BJ (cell line): Measurements from ENCODE around the gene CUZD1. TPM values are rescaled to one million over a fixed set of nuclear protein-coding genes. Genes with fewer than 3 reads are reported as not detected.

Source experiments
- CTCF ChIA-PET: fragments of 350-600 bp; formaldehyde crosslinking; extraction: SDS; loops from one replicate; lab custom pipeline; 2021; ENCODE audit warnings: antibody characterized with exemption, inconsistent platforms; lab: Yijun Ruan, JAX
- POLR2A ChIA-PET: fragments of 300-600 bp; sonication (Branson Sonifier 250); formaldehyde crosslinking; extraction: SDS; loops from one replicate; lab custom pipeline; 2021; ENCODE audit warnings: antibody characterized with exemption; lab: Charles Lee
- DNase-seq: peaks from one replicate; pipeline ENCODE4 v3.0.0-alpha.2; 2011; ENCODE audit warnings: low read depth
- H3K27me3 ChIP-seq: 2 replicates; pipeline ENCODE4 v1.6.0; 2011; ENCODE audit warnings: low read length; ENCODE audit not compliant: control insufficient read depth, insufficient read depth
- H3K36me3 ChIP-seq: 2 replicates; pipeline ENCODE4 v1.5.1; 2011; ENCODE audit warnings: low read length; ENCODE audit not compliant: control insufficient read depth, insufficient read depth
- H3K4me3 ChIP-seq: 2 replicates; pipeline ENCODE4 v1.5.1; 2011; ENCODE audit warnings: low read depth, mild to moderate bottlenecking, control low read depth, low read length
- polyA plus RNA-seq: library from polyadenylated mRNA; depleted of rRNA; stranded (reverse); fragments of >200 nt; gene quantifications from 2 replicates; pipeline ENCODE4 v1.2.3, GENCODE V29; 2011
- TF ChIP-seq, protein P1 (sequence below): IDR thresholded peaks from 2 replicates; pipeline ENCODE4 v1.5.1; 2011; ENCODE audit warnings: low read depth, mild to moderate bottlenecking, control low read depth, inconsistent platforms, low read length, moderate library complexity; ENCODE audit not compliant: insufficient read depth

The CUZD1 gene
- polyA plus RNA-seq, 1 experiment = 0.64 TPM

DNA sequence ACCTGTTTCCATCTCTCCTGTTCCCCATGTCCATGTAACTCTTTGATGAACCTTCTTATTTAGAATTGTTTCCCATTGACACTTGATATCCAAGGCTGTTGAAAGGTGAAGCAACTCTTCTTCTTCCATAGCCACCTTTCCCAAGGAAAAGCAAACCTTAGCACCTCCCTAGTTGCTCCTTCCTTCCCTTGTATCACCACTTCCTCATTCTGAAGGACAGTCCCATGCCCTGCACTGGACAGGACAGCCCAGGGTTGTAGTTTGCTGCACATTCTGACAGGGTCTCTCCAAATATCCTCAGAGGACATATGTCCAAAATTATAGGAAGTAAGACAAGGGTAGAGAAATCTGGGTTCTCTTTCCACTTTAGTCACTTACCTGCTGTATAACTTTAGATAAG is 6.2 kb downstream of the CUZD1 start:
- Histone ChIP-seq H3K36me3 (peaks cover 2% of the 10 kb centered on the region; the same call in 1 of the 2 replicates), H3K27me3 (no peaks in the 10 kb centered on the region), H3K4me3 (no peak overlapping the region)
- TF ChIP-seq, protein P1, sequence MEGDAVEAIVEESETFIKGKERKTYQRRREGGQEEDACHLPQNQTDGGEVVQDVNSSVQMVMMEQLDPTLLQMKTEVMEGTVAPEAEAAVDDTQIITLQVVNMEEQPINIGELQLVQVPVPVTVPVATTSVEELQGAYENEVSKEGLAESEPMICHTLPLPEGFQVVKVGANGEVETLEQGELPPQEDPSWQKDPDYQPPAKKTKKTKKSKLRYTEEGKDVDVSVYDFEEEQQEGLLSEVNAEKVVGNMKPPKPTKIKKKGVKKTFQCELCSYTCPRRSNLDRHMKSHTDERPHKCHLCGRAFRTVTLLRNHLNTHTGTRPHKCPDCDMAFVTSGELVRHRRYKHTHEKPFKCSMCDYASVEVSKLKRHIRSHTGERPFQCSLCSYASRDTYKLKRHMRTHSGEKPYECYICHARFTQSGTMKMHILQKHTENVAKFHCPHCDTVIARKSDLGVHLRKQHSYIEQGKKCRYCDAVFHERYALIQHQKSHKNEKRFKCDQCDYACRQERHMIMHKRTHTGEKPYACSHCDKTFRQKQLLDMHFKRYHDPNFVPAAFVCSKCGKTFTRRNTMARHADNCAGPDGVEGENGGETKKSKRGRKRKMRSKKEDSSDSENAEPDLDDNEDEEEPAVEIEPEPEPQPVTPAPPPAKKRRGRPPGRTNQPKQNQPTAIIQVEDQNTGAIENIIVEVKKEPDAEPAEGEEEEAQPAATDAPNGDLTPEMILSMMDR = no peak
- DNase-seq = no peak
- POLR2A ChIA-PET = no interaction called here
- CTCF ChIA-PET = no interaction called here

DNA sequence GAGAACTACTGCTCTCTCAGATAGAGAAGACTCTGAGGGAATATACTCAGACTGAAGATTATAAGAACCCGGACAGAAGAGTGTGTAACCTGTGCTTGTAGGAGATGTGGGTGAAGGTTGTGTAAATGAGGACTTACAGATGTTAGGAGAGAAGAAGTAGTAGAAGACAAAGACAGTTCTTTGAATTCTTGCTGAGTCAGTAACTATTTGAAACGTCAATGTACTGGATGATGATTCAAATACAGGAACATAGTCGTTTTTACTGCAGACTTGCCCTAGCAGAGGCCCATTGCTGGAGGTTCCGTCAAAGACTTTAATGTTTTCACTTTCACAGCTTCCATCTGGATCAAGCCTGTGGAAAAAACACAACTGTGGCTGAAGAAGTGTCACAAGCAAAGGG is 6.8 kb downstream of the CUZD1 start:
- TF ChIP-seq, protein P1 = no peak
- Histone ChIP-seq H3K4me3 (no peak overlapping the region), H3K36me3 (peaks cover 2% of the 10 kb centered on the region; the same call in 1 of the 2 replicates), H3K27me3 (no peaks in the 10 kb centered on the region)
- no peak for DNase-seq
- CTCF ChIA-PET = no interaction called here
- POLR2A ChIA-PET = no interaction called here

DNA sequence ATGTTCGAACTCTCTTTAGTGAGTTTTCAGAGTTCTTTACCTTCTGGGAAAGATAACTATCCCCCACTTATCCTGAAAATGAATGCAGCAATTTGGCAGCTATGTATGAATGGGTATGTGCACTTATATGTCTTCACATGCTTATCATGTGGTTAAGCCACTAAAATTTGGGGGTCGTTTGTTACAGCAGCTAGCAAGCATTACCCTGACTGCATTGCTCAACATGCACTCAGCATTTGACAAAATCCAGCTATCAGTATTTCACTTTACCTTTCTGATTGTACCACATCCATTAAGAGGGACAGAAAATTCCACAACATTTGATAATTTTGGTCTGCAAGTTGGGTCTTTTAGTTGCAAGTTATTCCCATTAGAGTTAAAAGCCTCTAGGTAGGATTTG is 9.7 kb downstream of the CUZD1 start:
- ChIA-PET CTCF (no interaction called here), POLR2A (no interaction called here)
- Histone ChIP-seq H3K36me3 (peaks cover 3% of the 10 kb centered on the region; the same call in 1 of the 2 replicates), H3K27me3 (no peaks in the 10 kb centered on the region), H3K4me3 (no peak overlapping the region)
- TF ChIP-seq, protein P1 = no peak
- DNase-seq = no peak

DNA sequence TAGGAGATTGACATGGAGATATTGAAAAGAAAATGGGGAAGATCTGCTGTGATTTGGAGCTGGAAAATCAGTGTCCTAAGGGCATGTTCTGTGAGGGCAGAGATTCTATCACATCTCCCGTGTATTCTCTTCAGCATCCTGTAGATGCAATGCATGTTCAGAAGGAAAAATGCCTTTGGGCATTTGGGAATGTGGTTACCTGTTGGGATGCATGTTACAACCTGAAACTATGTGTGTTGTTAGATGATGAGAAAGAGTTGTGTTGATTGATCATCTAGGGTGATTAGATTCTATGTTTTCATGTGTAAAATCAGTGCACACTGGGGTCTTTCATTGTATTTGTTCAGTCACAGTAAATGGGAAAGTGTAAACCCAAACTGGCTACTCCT is 14.7 kb downstream of the CUZD1 start:
- Histone ChIP-seq H3K27me3 (no peaks in the 10 kb centered on the region), H3K36me3 (0 out of 2 replicates have a peak, but pooled peaks cover 1% of the 10 kb centered on the region), H3K4me3 (no peak overlapping the region)
- TF ChIP-seq, protein P1 = no peak
- no peak for DNase-seq
- CTCF ChIA-PET = interaction anchor here (1.1 kb wide), 1 partner anchor 151 kb away, joined by 3 read pairs; no protein-coding TSS in a partner anchor
- POLR2A ChIA-PET = no interaction called here

DNA sequence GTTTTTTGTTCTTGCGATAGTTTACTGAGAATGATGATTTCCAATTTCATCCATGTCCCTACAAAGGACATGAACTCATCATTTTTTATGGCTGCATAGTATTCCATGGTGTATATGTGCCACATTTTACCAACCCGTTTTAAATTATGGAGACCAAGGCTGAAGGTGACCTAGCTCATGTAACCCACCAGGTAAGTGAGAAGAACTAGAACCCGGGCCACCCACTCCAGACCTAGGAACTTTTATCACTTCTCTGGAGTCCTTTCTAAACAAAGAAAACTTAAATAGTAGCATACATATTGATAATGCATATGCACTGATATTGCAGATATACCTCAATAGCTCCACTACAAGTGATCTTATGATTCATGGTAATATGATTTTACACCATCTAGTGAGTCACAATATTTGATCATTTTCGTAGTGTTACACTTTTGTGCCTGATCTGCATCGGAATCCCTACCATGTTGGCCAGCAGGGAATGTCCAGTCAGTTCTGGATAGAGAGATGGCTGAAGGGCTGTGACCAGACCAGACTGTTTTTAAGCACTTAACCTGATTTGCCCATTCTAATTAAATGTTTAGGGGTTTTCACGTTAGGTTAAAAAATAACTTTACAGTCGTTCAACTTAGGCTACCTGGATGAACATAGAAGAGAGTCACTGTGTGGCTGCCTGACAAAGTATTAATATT is 15.2 kb downstream of the CUZD1 start:
- H3K27me3 ChIP-seq = no peaks in the 10 kb centered on the region
- CTCF ChIA-PET = interaction anchor here (1.1 kb wide), 1 partner anchor 151 kb away, joined by 3 read pairs; no protein-coding TSS in a partner anchor
- H3K4me3 ChIP-seq = no peak overlapping the region
- DNase-seq = no peak
- POLR2A ChIA-PET = no interaction called here
- TF ChIP-seq, protein P1 = no peak
- H3K36me3 ChIP-seq = 0 out of 2 replicates have a peak, but pooled peaks cover 1% of the 10 kb centered on the region
